Stimulated activated CD8-positive, alpha-beta memory T cell treated with anti-CD3 and anti-CD28 coated beads, Interleukin-4, amount 100 ng/mL, for 24 hours (primary cell): ENCODE measurements around the gene MILR1.
A peak's percentile ranks its signal among the peaks of the same experiment; 100 is the strongest.
"Not testable (repeated sequence)": the region's sequence is repeated elsewhere in the genome, so short reads cannot be mapped to it uniquely, and the experiment has no call there.

ENCODE experiments used
- DNase-seq: peaks from one replicate; pipeline ENCODE4 v3.0.0-alpha.2; 2020; ENCODE audit warnings: low read depth

MILR1 gene

GRCh38 chr17:64472564-64472963 lies 23.6 kb downstream of the MILR1 start:
- no peak for DNase-seq

- DNase-seq, result no peak
These were observed 28.9 kb downstream of the MILR1 start for GRCh38 chr17:64477849-64478248.

- no peak for DNase-seq
These were observed 32.0 kb downstream of the MILR1 start for GRCh38 chr17:64480951-64481350.

GRCh38 chr17:64484380-64484779 lies 35.5 kb downstream of the MILR1 start:
- no peak for DNase-seq

GRCh38 chr17:64488301-64488700 lies 39.4 kb downstream of the MILR1 start:
- no peak for DNase-seq

- DNase-seq, result peak; percentile 15
These were observed 42.3 kb downstream of the MILR1 start for GRCh38 chr17:64491034-64491860.

- no peak for DNase-seq
These were observed 43.1 kb downstream of the MILR1 start for GRCh38 chr17:64491994-64492393.

- no peak for DNase-seq
These were observed 43.7 kb downstream of the MILR1 start for GRCh38 chr17:64492481-64493109.

GRCh38 chr17:64494121-64494520 lies 45.2 kb downstream of the MILR1 start:
- DNase-seq, result no peak

- DNase-seq, result not testable (repeated sequence)
These were observed 46.4 kb downstream of the MILR1 start for GRCh38 chr17:64495300-64495699.

GRCh38 chr17:64496348-64496785 lies 47.5 kb downstream of the MILR1 start:
- DNase-seq, result no peak

- peak; percentile 96 for DNase-seq
These were observed 48.1 kb downstream of the MILR1 start, which contains the start of gene POLG2 for GRCh38 chr17:64496786-64497564. Gene POLG2 (minus strand): TSS chr17:64497054. CDS start chr17:64496968, 86 bp downstream.

- no peak for DNase-seq
These were observed 48.7 kb downstream of the MILR1 start for GRCh38 chr17:64497565-64498035.

GRCh38 chr17:64498308-64499203 lies 49.6 kb downstream of the MILR1 start:
- no peak for DNase-seq

GRCh38 chr17:64499805-64500486 lies 51.0 kb downstream of the MILR1 start:
- DNase-seq, result no peak

- no peak for DNase-seq
These were observed 51.6 kb downstream of the MILR1 start for GRCh38 chr17:64500487-64500859.

GRCh38 chr17:64500862-64501765 lies 52.2 kb downstream of the MILR1 start:
- DNase-seq, result no peak

GRCh38 chr17:64502021-64502420 lies 53.1 kb downstream of the MILR1 start:
- no peak for DNase-seq

GRCh38 chr17:64502809-64503208 lies 53.9 kb downstream of the MILR1 start:
- DNase-seq, result no peak

- DNase-seq, result no peak
These were observed 54.4 kb downstream of the MILR1 start for GRCh38 chr17:64503341-64503740.
